22Rv1 (cell line): ENCODE data around the gene RIIAD1.

ENCODE experiments used
- ZFX ChIP-seq: fragments of 450-650 bp; IDR thresholded peaks from 2 replicates; pipeline ENCODE4 v1.6.1; 2017; ENCODE audit warnings: antibody characterized with exemption, borderline replicate concordance
- TF ChIP-seq, protein P1 (sequence below): fragments of 450-650 bp; IDR thresholded peaks from 2 replicates; pipeline ENCODE4 v1.5.1; 2017; ENCODE audit warnings: mild to moderate bottlenecking

DNA sequence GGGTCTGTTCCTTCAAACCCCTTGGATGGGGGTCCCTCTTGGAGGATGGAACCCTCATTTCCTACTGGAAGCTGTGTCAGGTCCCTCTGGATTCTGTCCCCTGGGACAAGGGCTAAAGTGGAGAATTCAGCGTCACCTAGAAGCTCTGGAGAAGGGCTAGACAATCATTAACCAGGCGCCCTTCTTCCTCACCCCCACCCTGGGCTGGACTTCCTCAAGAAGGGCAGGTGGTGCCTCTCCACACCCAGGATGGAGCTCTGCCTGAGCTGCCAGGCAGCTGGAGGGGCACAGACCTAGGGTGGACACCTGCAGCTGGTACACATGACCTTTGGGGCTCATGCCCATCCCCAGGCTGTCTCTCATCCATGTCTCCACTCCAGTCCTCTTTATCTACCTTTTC is 8.3 kb upstream of the RIIAD1 start:
- TF ChIP-seq, protein P1, sequence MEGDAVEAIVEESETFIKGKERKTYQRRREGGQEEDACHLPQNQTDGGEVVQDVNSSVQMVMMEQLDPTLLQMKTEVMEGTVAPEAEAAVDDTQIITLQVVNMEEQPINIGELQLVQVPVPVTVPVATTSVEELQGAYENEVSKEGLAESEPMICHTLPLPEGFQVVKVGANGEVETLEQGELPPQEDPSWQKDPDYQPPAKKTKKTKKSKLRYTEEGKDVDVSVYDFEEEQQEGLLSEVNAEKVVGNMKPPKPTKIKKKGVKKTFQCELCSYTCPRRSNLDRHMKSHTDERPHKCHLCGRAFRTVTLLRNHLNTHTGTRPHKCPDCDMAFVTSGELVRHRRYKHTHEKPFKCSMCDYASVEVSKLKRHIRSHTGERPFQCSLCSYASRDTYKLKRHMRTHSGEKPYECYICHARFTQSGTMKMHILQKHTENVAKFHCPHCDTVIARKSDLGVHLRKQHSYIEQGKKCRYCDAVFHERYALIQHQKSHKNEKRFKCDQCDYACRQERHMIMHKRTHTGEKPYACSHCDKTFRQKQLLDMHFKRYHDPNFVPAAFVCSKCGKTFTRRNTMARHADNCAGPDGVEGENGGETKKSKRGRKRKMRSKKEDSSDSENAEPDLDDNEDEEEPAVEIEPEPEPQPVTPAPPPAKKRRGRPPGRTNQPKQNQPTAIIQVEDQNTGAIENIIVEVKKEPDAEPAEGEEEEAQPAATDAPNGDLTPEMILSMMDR, result no peak
- no peak for TF ChIP-seq ZFX
